NCI-H345 treated with DMSO at 0.1 percent for 48 hours (cell line): ENCODE data around the gene RPS6KA5.
"Not testable (repeated sequence)": the region's sequence is repeated elsewhere in the genome, so short reads cannot be mapped to it uniquely, and the experiment has no call there.

Source experiments
- DNase-seq: peaks from one replicate; lab custom pipeline; 2025; ENCODE audit not compliant: unreplicated experiment; lab: John Stamatoyannopoulos, UW

Gene RPS6KA5

DNA sequence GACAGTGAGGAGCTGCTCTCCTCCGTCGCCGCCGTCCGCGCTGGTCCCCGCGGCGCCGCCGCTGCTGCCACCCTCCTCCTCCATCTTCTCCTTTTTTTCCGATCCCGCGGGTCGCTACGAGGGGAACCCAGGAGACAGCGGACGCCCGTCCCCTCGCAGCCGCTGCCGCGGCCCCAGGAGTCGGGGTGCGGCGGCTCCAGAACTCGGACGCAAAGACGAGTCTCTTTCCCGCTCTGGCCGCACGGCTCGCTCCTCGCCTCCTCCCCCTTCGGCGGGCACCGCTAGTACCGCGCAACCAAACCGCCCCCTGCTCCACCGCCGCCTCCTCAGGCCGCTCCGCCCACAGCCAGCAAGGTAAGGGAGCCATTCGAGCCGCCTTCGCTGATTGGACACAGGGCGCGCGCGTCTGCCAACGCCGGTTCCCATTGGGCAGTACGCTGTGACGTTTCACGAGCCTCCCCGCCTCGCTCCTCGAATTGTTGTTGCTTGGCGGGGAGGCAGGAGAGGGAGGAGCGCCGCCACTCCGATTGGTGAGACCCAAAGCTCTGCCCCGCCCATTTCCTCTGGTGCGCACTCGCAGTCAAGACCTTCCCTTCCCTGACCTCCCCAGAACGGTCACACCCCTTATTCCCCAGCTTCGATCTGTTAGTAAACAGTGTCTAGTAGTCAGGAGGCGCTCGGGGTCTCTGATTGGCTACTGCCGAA, at the start of gene RPS6KA5:
Gene RPS6KA5, minus strand, starts transcription at position 291 of the 705 bp plus-strand sequence. Its CDS starts 207 bp downstream, at position 84.
- DNase-seq, result peak; percentile 99

DNA sequence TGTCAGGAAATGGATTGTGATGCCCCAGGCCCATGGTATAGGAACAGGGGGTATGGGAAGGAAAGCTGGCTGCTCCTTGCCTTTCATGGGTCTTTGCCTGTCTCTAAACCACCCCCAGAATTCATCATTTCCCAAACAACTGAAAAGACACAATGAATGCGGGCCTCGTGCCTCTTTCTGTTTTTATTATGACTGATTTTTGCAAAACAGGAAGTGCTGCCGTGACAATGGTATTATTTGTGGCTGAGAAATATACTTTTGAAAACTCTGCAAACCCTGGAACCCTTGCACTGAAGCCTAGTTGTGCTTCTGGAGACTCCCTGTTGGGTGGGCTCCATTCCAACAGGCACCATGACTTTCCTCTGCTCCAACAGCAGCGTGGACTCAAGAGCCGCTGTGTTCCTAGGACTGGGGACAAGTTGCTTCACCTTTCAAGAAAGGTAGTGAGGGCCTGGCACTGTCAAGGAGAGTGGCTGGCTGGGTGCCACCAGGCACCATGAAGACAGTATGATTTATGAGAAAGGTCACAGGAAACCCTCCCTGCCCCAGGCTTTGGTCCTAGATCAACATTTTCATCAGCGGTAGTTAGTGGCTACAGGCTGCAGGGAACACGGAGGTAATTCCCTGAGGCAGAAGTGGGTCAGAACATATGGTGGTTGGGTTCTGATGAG, 48.6 kb upstream of the RPS6KA5 start:
- no peak for DNase-seq

DNA sequence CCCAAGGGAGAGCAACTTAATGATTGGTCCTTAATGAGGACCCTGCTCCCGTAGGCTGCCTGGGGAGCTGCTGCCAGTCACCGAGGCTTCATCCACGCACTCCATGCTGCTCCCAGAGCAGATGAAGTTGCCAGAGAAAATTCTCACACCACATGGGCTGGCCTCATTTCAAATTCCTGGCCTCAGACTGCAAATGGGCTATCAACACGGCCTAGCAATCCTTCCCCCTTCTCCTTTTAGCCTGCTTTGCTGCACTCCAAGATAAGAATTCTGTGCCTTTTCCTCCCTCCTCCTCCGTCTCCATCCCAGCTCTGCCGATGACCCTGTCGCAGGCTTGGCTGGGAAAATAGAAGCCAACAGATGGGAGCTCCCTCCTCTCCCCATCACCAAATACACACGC, 42.7 kb upstream of the RPS6KA5 start:
- DNase-seq, result no peak

DNA sequence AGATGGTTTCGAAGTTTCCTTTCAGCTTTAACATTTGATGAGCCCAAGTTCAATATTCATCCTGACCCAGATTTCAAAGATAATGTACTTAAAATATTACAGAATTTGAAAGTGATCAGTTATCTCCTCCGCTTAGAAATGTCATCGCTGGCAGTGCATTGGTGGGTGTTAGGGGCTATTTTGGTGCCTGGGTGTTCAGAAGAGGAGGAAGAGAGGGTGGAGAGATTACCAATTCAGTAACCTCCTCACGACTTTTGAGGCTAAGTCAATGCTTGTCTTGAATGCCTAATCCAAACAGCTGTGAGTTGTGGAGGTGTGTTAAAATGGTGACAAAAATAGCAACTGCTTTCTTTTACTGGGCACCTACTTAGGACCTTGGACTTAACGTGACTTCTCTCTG, 39.7 kb upstream of the RPS6KA5 start:
- no peak for DNase-seq

DNA sequence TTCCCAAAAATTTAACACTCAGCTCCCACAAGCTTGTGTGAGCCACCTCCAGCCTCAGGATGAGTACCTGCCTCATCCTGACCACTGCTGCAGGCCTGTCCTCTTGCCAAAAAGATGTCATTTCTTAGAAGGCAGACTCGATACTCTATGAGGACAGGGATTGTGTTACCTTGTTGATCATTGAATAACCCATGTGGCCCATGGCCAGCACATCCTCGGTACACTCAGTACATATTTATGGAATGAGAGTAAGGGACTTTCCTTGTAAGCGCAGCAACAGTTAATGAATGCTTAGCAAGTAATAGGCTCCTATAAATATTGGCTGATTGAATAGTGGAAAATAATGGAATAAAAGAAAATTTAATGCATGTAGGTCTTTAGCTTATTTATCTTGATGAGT, 38.1 kb upstream of the RPS6KA5 start:
- no peak for DNase-seq

DNA sequence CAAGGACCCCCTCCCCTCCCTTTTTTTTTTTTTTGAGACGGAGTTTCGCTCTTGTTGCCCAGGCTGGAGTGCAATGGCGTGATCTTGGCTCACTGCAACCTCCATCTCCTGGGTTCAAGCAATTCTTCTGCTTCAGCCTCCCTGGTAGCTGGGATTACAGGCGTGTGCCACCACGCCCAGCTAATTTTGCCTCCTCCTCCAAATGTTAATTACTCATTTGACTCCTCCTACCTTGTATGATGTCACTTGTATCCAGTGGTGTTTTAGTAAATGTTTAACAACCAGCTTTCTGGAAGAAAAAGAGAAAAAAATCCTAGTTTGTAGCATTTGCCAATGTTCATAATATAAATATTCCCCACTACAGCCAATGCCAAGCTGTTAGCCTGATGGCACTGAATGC, 37.2 kb upstream of the RPS6KA5 start:
- not testable (repeated sequence) for DNase-seq

DNA sequence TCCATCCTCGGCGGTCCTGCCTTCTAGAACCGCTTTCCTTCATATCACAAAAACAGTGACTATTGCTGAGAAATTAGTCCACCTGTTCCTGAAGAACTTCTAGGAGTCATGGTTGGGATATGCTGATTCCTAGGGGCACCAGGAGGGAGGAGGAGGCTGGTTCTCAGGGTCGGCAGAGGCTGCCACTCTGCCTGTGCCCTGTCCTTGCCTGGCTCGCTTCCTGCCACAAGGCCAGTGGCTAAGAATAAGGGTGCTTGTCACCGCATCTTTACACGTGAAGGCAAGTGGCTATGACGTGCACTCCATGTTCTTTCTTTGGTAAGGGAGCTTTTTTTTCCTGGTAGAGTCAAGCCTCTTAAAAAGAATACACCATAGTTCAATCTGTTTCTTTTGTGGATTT, 34.7 kb upstream of the RPS6KA5 start:
- no peak for DNase-seq

DNA sequence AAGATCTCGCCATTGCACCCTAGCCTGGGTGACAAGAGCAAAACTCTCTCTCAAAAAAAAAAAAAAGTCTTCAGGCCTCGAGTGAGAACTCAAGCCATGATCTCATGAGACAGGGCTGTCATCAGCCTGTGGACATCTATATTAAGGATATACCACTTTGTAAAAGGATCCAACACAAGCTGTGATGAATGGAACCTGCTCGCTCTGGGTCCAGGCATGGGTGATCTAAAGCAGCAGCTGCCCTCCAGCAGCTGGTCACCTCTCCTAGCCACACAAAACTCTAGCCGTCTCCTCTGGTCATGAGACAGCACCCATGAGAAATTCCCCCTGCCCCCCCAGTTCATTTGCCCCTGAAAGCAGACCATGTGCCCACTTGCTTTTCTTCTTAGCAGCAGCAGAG, 34.3 kb upstream of the RPS6KA5 start:
- no peak for DNase-seq

DNA sequence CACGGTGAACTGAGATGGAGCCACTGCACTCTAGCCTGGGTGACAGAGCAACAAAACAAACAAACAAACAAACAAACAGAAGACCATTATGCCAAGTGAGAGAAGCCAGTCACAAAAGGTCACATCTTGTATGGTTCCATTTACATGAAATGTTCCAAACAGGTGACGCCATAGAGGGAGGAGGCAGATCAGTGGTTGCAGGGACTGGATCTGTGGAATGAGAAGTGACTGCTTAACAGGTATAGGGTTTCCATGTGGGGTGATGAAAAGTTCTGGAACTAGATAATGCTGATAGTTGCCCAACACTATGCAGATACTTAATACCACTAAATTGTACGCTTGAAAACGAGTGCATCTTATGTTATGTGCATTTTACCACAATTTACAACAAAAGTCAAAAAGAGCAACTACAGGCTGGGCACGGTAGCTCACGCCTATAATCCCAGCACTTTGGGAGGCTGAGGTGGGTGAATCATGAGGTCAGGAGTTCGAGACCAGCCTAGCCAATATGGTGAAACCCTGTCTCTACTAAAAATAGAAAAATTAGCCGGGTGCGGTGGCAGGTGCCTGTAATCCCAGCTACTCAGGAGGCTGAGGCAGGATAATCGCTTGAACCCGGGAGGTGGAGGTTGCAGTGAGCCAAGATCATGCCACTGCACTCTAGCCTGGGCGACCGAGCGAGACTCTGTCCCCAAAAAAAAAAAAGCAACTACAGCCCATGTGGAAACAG, 33.5 kb upstream of the RPS6KA5 start:
- not testable (repeated sequence) for DNase-seq

DNA sequence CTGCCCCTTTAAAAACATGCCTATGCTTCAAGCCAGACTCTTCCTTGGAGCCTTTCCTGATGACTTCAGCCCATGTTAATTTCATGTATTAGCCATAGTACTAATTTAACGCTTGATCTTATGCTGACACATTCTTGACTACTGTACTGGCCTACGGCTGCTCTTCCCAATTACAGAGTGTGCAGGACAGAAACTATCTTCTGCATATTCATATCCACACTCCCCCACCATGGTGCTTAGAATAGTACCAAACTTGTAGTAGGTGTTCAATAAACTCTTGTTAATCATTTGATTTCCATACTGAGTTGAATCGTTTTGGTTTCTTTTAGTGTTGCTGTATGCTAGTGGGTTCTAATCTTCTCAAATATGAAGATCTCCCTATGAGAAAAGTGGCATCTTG, 31.6 kb upstream of the RPS6KA5 start:
- DNase-seq, result no peak

DNA sequence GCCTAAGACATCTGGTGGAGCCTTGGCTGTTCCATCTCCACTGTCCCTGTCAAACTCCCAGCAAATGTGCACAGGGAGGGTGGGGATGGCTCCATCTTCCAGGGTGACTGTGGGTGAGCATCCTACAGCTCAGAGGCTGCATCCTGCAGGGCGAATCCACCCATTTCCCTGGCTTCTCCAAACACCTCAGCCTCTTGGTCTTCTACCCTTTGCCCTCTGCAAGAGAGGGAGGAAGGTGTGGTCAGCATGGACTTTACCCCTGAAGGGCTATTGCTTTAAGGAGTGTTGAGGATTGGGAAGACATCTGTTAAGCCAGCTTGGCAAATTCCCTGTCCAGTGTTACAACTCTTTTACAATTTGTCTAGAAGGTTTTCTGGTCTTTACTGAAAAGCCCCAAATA, 30.3 kb upstream of the RPS6KA5 start:
- no peak for DNase-seq

DNA sequence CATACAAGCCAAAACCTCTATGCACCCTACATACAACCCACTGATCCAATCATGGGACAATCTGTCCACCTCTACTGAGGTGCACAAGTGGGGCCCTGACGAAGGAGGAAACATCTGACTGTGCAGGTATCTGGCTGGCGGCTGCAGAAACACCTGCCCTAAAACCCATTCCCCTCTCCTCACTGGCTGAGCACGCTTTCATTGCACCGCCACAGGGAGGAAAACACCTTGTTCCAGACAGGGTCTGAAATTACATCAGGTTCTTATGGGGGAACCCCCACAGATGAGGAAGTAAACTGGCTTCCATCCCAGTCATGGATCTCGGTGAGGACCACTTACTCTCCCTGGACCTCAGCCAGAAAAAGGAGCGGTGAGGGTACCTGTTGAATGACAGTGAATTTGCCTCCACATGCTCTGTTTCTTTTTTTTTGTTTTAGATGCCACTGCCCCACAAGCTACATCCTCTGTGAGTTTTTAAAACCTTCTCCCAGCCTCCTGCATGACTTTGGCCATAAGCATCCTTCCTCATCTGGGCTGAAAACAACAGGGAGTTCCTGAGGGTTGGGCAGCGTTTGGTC, 29.6 kb upstream of the RPS6KA5 start:
- peak; percentile 70 for DNase-seq

DNA sequence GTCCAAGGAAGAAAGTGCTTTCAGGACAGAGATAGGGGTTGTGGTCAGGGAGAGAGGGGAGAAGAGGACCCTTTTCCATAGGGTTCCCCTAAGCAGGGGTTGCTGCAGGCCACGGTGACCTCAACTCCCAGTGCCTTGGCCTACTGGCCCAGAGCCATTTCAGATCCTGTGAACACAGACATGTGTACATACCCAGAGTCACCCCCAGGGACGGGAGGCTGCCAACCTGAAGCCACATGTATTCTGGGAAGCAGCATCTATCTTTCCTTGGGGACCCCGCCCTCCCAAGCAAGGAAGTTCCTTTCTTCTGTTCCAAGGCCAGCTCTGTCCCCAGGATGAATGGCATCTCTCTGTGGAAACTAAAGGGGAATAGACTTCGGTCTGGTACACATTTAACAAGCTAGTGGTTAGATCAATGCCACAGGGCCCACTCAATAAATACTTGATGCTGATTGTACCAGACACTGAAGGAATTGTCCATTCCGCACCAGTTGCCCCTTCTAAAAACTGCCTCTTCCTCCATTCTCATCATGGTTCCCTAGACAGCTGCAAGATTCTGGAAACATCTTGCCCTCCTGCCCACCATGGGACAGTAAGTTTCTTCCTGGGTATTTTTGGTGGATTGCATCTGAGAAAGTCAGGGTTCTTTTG, 28.3 kb upstream of the RPS6KA5 start:
- no peak for DNase-seq

DNA sequence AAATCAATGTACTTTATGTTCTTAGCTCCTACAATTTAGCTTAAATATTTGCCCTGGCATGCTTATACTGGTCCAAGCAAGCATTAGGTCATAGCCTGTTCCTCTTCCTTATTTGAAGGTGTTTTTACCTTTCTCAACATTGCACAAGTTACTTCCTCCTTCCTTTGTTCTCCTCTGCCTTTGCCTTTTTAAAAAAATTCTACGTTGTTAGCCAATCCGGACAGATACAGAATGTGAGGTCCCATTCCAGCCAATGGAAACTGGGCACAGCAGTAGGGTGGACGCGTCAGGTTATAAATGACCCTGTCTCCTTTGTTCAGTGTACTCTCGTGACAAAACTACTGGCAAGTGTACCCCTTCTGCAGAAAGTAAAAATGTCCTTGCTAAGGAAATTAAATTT, 27.0 kb upstream of the RPS6KA5 start:
- DNase-seq, result not testable (repeated sequence)

DNA sequence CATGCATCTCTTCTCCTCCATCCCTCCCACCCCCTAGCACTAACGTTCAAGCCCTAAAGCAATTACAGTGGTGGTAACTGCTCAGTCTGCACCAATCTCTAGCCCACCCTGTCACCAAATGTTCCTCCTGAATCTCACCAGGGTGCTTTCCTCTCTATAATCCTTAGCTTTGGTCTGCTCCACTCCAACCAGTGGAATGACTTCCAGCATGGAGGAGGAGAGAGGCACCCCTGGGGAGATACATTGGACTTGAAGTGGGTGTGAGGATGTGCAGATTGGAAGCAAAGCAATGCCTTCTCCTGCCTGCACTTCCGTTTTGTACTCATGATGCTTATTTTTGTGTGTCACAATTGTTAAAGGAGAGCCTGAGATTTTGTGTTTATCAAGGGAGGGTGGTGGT, 24.1 kb upstream of the RPS6KA5 start:
- DNase-seq, result no peak

DNA sequence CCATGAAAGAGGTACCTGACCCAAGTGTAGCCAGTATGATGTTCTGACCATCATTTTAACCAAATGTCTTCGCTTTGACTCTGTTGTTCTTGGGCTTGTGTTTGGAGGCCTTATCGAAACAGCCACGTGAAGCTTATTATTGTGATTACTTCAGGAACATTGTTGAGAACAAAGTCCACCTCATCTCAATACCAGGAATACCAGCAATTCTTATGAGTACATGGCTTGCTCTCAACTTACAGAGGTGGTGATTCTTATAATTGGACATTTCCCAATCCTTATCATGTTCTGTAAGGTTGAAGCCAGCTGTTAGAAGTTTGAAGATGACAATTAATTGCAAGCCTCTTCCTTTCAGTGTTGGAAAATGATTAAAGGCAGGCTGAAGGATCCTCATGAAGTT, 21.8 kb upstream of the RPS6KA5 start:
- DNase-seq, result no peak

DNA sequence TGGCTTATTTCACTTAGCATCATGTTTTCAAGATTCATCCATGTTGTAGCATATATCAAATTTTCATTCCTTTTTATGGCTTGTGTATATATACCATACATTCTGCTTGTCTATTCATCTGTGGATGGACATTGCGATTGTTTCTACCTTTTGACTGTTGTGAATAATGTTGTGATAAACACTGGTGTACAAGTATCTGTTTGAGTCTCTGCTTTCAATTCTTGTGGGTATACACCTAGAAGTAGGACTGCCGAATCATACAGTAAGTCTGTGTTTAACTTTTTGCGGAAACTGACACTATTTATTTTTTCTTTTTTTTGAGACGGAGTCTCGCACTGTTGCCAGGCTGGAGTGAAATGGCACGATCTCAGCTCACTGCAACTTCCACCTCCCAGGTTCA, 19.6 kb upstream of the RPS6KA5 start:
- no peak for DNase-seq

DNA sequence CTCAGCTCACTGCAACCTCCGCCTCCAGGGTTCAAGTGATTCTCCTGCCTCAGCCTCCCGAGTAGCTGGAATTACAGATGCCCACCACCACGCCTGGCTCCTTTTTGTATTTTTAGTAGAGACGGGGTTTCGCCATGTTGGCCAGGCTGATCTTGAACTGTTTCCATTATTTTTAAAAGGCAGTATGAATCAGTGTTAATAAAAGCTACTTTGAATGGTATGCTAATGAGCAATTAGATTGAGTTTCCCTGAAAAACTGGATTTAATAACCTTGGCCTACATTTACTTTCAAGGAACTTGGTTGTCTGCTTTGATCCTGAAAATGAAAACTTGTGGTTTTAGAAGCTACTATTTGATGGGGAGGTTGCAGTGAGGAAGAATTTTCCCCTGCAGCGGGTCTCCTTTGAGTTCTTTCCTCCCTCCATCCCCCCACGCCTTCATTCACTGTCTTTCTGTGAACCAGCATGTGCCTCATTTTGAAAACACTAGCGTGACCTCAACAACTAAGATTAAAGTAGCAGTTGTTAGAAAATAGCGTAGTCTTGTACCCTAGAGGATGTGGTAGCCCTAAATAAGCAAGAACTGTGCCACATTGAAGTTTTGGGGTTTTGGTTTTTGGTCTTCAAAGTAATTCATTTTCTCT, 17.8 kb upstream of the RPS6KA5 start:
- DNase-seq, result no peak

DNA sequence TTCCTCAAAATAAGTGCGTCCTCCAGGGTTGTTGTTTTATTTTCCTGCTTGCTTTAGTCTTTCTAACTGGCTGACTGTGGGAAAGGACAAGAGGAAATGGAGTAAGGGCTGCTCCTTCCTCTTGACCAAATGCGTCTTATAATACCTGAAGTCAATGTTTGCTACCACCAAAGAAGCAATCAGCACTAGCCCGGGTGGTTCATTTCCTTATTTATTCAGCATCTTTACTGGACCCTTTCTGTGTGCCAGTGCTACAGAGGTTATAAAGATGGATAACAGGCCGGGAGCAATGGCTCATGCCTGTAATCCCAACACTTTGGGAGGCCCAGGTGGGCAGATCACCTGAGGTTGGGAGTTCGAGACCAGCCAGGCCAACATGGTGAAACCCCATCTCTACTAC, 15.1 kb upstream of the RPS6KA5 start:
- no peak for DNase-seq

DNA sequence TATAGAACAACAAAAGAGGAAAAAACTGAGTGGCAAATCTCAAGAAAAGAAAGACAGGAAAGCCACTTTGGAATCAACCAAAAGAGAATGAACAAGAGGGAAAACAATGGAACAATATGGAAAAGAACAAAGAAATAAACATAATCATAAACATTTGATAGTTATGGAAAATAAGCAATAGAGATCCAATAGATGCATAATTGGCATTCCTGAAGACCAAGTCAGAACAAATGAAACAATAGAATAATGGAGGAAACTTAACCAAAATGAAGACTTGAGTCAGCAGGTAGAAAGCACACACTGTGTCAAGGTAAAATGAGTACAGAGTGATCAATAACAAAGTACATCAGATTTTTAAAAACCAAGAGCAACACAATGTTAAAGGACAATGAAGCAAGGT, 10.1 kb upstream of the RPS6KA5 start:
- no peak for DNase-seq

DNA sequence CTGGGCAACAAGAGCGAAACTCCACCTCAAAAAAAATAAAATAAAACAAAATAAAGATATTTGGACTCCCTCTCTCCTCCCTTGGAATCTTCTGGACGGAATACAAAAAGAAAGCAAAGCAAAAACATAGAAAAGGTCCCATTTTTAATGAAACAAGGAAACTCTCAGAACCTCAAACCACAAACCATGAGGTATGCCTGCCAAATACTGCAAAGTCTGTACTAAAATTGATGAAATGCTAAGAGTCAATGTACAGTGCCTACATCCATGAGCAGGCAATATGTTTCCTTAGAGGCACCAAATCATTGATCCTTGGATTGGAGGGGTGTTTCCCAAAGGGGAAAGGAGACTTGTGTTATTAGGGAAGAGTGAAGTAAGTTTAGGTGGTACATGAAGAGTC, 8.2 kb upstream of the RPS6KA5 start:
- DNase-seq, result no peak
